Osteoblast (primary cell): ENCODE results near the gene CDK4. TPM values are rescaled to one million over a fixed set of nuclear protein-coding genes. Genes with fewer than 3 reads are reported as not detected.
A peak's percentile ranks its signal among the peaks of the same experiment; 100 is the strongest.

ENCODE experiments used
- DNase-seq: peaks from one replicate; pipeline ENCODE4 v3.0.0; 2011; ENCODE audit warnings: low spot score, mixed read lengths; ENCODE audit not compliant: insufficient read length; ENCODE audit errors: missing footprints
- H2AFZ ChIP-seq: 2 replicates; pipeline ENCODE4 v1.6.0; 2011; ENCODE audit warnings: mild to moderate bottlenecking, low read length
- H3K27ac ChIP-seq: 2 replicates; pipeline ENCODE4 v1.5.1; 2011; ENCODE audit warnings: mild to moderate bottlenecking, low read depth, low read length, moderate library complexity
- H3K27me3 ChIP-seq: 2 replicates; pipeline ENCODE4 v1.6.0; 2012; ENCODE audit warnings: mild to moderate bottlenecking, control low read depth, inconsistent platforms, low read length, moderate library complexity; ENCODE audit not compliant: insufficient read depth
- H3K36me3 ChIP-seq: 2 replicates; pipeline ENCODE4 v1.5.1; 2011; ENCODE audit warnings: mild to moderate bottlenecking, low read length, control low read depth, moderate library complexity; ENCODE audit not compliant: insufficient read depth
- H3K4me1 ChIP-seq: 2 replicates; pipeline ENCODE4 v1.5.1; 2011; ENCODE audit warnings: mild to moderate bottlenecking, low read length, control low read depth, moderate library complexity; ENCODE audit not compliant: insufficient read depth
- H3K4me2 ChIP-seq: 2 replicates; pipeline ENCODE4 v1.6.0; 2011; ENCODE audit warnings: mild to moderate bottlenecking, low read length; ENCODE audit not compliant: insufficient read depth
- H3K4me3 ChIP-seq: fragments of 200-600 bp; sonication (generic); 3 replicates; pipeline ENCODE4 v1.5.1; 2012; ENCODE audit warnings: mild to moderate bottlenecking, low read length, inconsistent platforms; ENCODE audit not compliant: insufficient read depth
- H3K79me2 ChIP-seq: 2 replicates; pipeline ENCODE4 v1.6.0; 2012; ENCODE audit warnings: mild to moderate bottlenecking, low read length, control low read depth, inconsistent platforms; ENCODE audit not compliant: insufficient read depth
- H3K9me3 ChIP-seq: 2 replicates; pipeline ENCODE4 v1.5.1; 2011; ENCODE audit warnings: low read depth, low read length, control low read depth
- H4K20me1 ChIP-seq: 2 replicates; pipeline ENCODE4 v1.6.0; 2012; ENCODE audit warnings: mild to moderate bottlenecking, low read length, control low read depth; ENCODE audit not compliant: insufficient read depth
- total RNA-seq: library from RNA; depleted of rRNA; stranded (reverse); fragments of >200 nt; gene quantifications from 2 replicates; pipeline ENCODE4 v1.2.3, GENCODE V29; 2012
- TF ChIP-seq, protein P1 (sequence below): IDR thresholded peaks from 2 replicates; pipeline ENCODE4 v1.5.1; 2011; ENCODE audit warnings: mild to moderate bottlenecking, low read depth, low read length, moderate library complexity; ENCODE audit errors: extremely low read depth

CDK4 gene
- total RNA-seq, 1 donor, result 293 TPM

DNA sequence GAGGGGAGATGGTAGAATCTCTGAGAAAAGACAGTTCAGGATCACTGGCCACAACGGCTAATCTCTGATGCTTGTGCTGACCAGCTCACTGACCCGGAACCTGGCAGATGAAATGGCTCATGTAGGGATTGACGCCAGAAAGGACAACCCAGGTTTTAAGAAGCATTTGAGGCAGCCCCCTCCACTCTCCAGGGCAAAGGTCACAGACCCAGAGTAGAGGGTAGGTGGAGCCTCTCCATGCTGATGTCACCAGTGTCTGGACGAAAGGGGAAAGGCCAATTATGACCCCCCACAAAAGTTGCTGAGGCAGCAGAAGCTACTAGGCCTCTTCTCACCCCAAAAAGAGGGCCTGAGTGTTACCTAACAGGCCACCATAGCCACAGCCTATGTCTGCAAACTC is 18.6 kb upstream of the CDK4 start:
- Histone ChIP-seq H3K4me1 (peaks cover 35% of the 10 kb centered on the region), H3K27me3 (peaks cover 18% of the 10 kb centered on the region), H3K9me3 (no peaks in the 10 kb centered on the region), H3K4me3 (no peak overlapping the region), H3K79me2 (peaks cover 12% of the 10 kb centered on the region), H4K20me1 (peaks cover under 1% of the 10 kb centered on the region), H3K27ac (peak overlapping the region; percentile 95), H3K36me3 (peaks cover 26% of the 10 kb centered on the region), H3K4me2 (peak overlapping the region; percentile 90), H2AFZ (no peak overlapping the region)
- DNase-seq, result no peak
- TF ChIP-seq, protein P1, sequence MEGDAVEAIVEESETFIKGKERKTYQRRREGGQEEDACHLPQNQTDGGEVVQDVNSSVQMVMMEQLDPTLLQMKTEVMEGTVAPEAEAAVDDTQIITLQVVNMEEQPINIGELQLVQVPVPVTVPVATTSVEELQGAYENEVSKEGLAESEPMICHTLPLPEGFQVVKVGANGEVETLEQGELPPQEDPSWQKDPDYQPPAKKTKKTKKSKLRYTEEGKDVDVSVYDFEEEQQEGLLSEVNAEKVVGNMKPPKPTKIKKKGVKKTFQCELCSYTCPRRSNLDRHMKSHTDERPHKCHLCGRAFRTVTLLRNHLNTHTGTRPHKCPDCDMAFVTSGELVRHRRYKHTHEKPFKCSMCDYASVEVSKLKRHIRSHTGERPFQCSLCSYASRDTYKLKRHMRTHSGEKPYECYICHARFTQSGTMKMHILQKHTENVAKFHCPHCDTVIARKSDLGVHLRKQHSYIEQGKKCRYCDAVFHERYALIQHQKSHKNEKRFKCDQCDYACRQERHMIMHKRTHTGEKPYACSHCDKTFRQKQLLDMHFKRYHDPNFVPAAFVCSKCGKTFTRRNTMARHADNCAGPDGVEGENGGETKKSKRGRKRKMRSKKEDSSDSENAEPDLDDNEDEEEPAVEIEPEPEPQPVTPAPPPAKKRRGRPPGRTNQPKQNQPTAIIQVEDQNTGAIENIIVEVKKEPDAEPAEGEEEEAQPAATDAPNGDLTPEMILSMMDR, result no peak

DNA sequence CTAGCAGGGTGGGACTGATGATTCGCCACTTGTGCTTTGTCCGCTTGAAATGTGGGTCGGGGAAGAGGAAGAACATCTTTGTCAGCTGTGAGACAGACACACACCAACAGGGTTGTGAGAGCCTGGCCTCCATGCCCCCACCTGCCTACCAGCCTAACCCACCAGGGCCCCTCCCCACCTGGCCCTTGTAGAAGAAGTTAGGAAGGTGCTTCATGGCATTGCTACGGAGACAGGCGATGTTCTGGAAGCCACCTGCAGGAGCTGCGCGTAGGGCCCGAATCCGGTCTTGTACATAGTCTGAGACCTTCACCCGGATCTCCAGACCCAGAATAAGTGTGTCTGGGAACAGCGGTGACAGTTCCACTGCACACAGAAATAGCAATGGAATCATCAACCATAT is 17.5 kb upstream of the CDK4 start:
- Histone ChIP-seq H3K4me2 (no peak overlapping the region), H3K4me1 (peaks cover 39% of the 10 kb centered on the region), H3K27ac (no peak overlapping the region), H3K9me3 (no peaks in the 10 kb centered on the region), H3K27me3 (peaks cover 29% of the 10 kb centered on the region), H3K79me2 (peaks cover 12% of the 10 kb centered on the region), H3K36me3 (peaks cover 26% of the 10 kb centered on the region), H4K20me1 (peaks cover 2% of the 10 kb centered on the region), H2AFZ (no peak overlapping the region), H3K4me3 (no peak overlapping the region)
- DNase-seq, result no peak
- TF ChIP-seq, protein P1, result no peak

DNA sequence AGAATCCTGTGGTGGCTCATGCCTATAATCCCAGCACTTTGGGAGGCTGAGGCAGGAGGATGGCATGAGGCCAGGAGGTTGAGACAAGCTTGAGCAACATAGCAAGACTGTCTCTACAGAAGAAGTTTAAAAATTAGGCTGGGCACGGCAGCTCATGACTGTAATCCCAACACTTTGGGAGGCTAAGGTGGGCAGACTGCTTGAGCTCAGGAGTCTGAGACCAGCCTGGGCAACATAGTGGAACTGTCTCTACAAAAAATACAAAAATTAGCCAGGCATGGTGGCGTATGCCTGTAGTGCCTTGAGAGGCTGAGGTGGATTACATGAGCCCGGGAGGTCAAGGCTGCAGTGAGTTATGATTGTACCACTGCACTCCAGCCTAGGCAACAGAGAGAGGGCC is 15.8 kb upstream of the CDK4 start:
- Histone ChIP-seq H2AFZ (no peak overlapping the region), H3K4me3 (no peak overlapping the region), H3K9me3 (no peaks in the 10 kb centered on the region), H3K4me1 (peaks cover 30% of the 10 kb centered on the region), H3K27me3 (peaks cover 46% of the 10 kb centered on the region), H3K79me2 (peaks cover 11% of the 10 kb centered on the region), H3K4me2 (no peak overlapping the region), H3K27ac (no peak overlapping the region), H4K20me1 (peaks cover 2% of the 10 kb centered on the region), H3K36me3 (peaks cover 26% of the 10 kb centered on the region)
- TF ChIP-seq, protein P1, result no peak
- DNase-seq, result no peak

DNA sequence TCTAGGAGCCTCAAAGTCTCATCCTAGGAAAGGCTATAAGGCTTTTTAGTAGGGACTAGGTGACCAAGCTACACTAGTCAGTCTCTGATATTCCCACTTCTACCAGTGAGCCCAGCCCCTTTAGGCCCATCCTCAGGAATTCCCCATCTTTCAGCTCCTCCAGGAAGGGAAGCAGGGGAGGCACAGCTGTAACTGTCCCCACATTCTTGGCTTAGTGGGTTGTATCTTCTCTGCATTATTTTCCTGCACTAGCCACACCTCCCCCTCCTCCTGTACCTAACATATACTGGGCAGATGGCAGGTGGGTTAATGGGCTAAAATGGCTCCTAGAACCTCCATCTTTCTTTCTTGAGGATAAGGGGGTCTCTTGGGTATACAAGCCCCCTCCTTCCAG is 15.2 kb upstream of the CDK4 start:
- H3K9me3 ChIP-seq, result no peaks in the 10 kb centered on the region
- H2AFZ ChIP-seq, result no peak overlapping the region
- no peak overlapping the region for H3K27ac ChIP-seq
- H3K27me3 ChIP-seq, result peaks cover 46% of the 10 kb centered on the region
- no peak overlapping the region for H3K4me3 ChIP-seq
- DNase-seq, result no peak
- peak overlapping the region; percentile 68 for H3K4me2 ChIP-seq
- H3K4me1 ChIP-seq, result peaks cover 30% of the 10 kb centered on the region
- TF ChIP-seq, protein P1, result no peak
- peaks cover 6% of the 10 kb centered on the region for H3K79me2 ChIP-seq
- peaks cover 2% of the 10 kb centered on the region for H4K20me1 ChIP-seq
- peaks cover 26% of the 10 kb centered on the region for H3K36me3 ChIP-seq
